Central memory CD4-positive, alpha-beta T cell (primary cell): Measurements from ENCODE around the gene RPP25.
A peak's percentile ranks its signal among the peaks of the same experiment; 100 is the strongest.
"Not testable (repeated sequence)": the region's sequence is repeated elsewhere in the genome, so short reads cannot be mapped to it uniquely, and the experiment has no call there.

Source experiments
- DNase-seq: peaks from one replicate; pipeline ENCODE4 v3.0.0; 2022

The RPP25 gene

GRCh38 chr15:74913799-74914198 lies 42.8 kb downstream of the RPP25 start:
- not testable (repeated sequence) for DNase-seq

- DNase-seq = no peak
Measured at GRCh38 chr15:74913041-74913440, 43.5 kb downstream of the RPP25 start.

GRCh38 chr15:74908635-74909034 lies 47.9 kb downstream of the RPP25 start:
- DNase-seq = no peak

GRCh38 chr15:74907163-74907870 lies 49.3 kb downstream of the RPP25 start:
- peak; percentile 6 for DNase-seq

GRCh38 chr15:74906450-74907162 lies 50.0 kb downstream of the RPP25 start, which contains the start of gene FAM219B:
Gene FAM219B, minus strand, starts transcription at chr15:74906851. Its CDS starts 51 bp downstream, at chr15:74906800.
- peak; percentile 69 for DNase-seq

DNA sequence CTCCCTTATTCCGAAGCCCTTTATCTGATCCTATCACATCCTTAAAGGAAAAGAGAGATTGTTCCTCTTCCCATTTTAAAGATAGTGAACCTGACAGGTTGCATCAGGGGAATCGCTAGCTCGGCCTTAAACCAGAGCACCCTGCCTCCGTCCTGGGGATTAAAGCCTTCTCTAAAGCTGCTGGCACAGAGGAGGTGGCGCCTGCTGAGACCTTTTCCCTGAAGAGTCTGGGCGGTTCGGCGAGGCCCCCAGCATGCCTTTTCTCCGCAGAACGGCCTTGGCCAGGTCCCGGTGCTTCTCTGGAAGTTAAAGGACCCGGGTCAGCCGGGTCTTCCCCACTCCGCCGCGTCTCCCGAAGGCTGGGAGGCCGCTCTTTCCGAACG lies 50.5 kb downstream of the RPP25 start:
- DNase-seq = no peak
